IMR-90 (cell line): Measurements from ENCODE around the gene SEPTIN10. TPM values are rescaled to one million over a fixed set of nuclear protein-coding genes. Genes with fewer than 3 reads are reported as not detected.

Source experiments
- ATAC-seq: fragments of 200-7000 bp; cut with Tn5 transposase; 2 replicates; pipeline ENCODE4 v1.9.1; 2020; ENCODE audit warnings: low read depth, mild to moderate bottlenecking, moderate library complexity
- BruUV-seq: library from RNA; stranded (reverse); fragments of 400-500 nt; replicated peaks from 2 replicates; lab custom pipeline; 2021; lab: Mats Ljungman, UMichigan
- CTCF ChIA-PET: fragments of 300-600 bp; formaldehyde crosslinking; extraction: SDS; loops from one replicate; lab custom pipeline; 2021; ENCODE audit warnings: antibody characterized with exemption; lab: Yijun Ruan, JAX
- POLR2A ChIA-PET: fragments of 300-600 bp; sonication (Branson Sonifier 250); formaldehyde crosslinking; loops from one replicate; lab custom pipeline; 2022; ENCODE audit warnings: antibody characterized with exemption; ENCODE audit not compliant: unreplicated experiment; lab: Charles Lee
- DNase-seq: peaks from one replicate; pipeline ENCODE4 v3.0.0; 2013
- H2AFZ ChIP-seq: replicated peaks from 2 replicates; pipeline ENCODE3; 2013; ENCODE audit warnings: low read length, mild to moderate bottlenecking; ENCODE audit not compliant: poor library complexity
- H2AK5ac ChIP-seq: 2 replicates; pipeline ENCODE4 v1.6.1; 2013; ENCODE audit warnings: low read depth, low read length, inconsistent platforms
- H2AK9ac ChIP-seq: replicated peaks from 2 replicates; pipeline ENCODE3; 2013; ENCODE audit warnings: mild to moderate bottlenecking, low read depth, low read length, moderate library complexity; ENCODE audit not compliant: poor library complexity
- H2BK120ac ChIP-seq: 2 replicates; pipeline ENCODE4 v1.6.1; 2013; ENCODE audit warnings: low read depth, low read length, inconsistent platforms
- H2BK15ac ChIP-seq: 3 replicates; pipeline ENCODE4 v1.6.1; 2013; ENCODE audit warnings: low read depth, low read length, inconsistent platforms
- H2BK20ac ChIP-seq: 2 replicates; pipeline ENCODE4 v1.6.1; 2013; ENCODE audit warnings: low read depth, mild to moderate bottlenecking, inconsistent platforms, low read length, moderate library complexity
- H2BK5ac ChIP-seq: 2 replicates; pipeline ENCODE4 v1.6.1; 2013; ENCODE audit warnings: mild to moderate bottlenecking, low read depth, low read length, inconsistent platforms; ENCODE audit not compliant: poor library complexity, severe bottlenecking
- H3K14ac ChIP-seq: replicated peaks from 2 replicates; pipeline ENCODE4 v1.6.1; 2013; ENCODE audit warnings: low read depth, low read length, inconsistent platforms
- H3K18ac ChIP-seq: 2 replicates; pipeline ENCODE4 v1.6.1; 2013; ENCODE audit warnings: low read depth, low read length, control low read depth
- H3K23ac ChIP-seq: 2 replicates; pipeline ENCODE4 v1.6.1; 2013; ENCODE audit warnings: low read depth, low read length, inconsistent platforms
- H3K27ac ChIP-seq: 2 replicates; pipeline ENCODE4 v1.5.1; 2013; ENCODE audit warnings: mild to moderate bottlenecking, control low read depth, low read length; ENCODE audit not compliant: insufficient read depth
- H3K27me3 ChIP-seq: 2 replicates; pipeline ENCODE4 v1.6.1; 2013; ENCODE audit warnings: low read length; ENCODE audit not compliant: control insufficient read depth, insufficient read depth
- H3K36me3 ChIP-seq: 2 replicates; pipeline ENCODE4 v1.6.1; 2013; ENCODE audit warnings: low read length, mixed read lengths; ENCODE audit not compliant: control insufficient read depth, insufficient read depth
- H3K4ac ChIP-seq: 2 replicates; pipeline ENCODE4 v1.6.1; 2013; ENCODE audit warnings: low read depth, low read length, inconsistent platforms
- H3K4me1 ChIP-seq: 2 replicates; pipeline ENCODE4 v1.6.1; 2013; ENCODE audit warnings: low read length, mixed read lengths; ENCODE audit not compliant: control insufficient read depth, insufficient read depth
- H3K4me2 ChIP-seq: 2 replicates; pipeline ENCODE4 v1.6.1; 2013; ENCODE audit warnings: low read depth, mild to moderate bottlenecking, control low read depth, low read length, moderate library complexity
- H3K4me3 ChIP-seq: 2 replicates; pipeline ENCODE4 v1.5.1; 2013; ENCODE audit warnings: low read depth, mild to moderate bottlenecking, control low read depth, low read length, moderate library complexity; ENCODE audit not compliant: insufficient read depth
- H3K56ac ChIP-seq: 2 replicates; pipeline ENCODE4 v1.6.1; 2013; ENCODE audit warnings: low read length, inconsistent platforms; ENCODE audit not compliant: insufficient read depth; ENCODE audit errors: extremely low read depth
- H3K79me1 ChIP-seq, 2 experiments: 2 replicates each; pipeline ENCODE4 v1.6.1; 2013; ENCODE audit warnings: low read length in 2 of 2, inconsistent platforms in 1 of 2, low read depth in 1 of 2
- H3K9ac ChIP-seq: 2 replicates; pipeline ENCODE4 v1.6.1; 2013; ENCODE audit warnings: low read depth, low read length, control low read depth
- H3K9me1 ChIP-seq: 2 replicates; pipeline ENCODE4 v1.6.1; 2013; ENCODE audit warnings: low read length, inconsistent platforms; ENCODE audit not compliant: insufficient read depth
- H3K9me3 ChIP-seq: 2 replicates; pipeline ENCODE4 v1.6.1; 2013; ENCODE audit warnings: low read length; ENCODE audit not compliant: control insufficient read depth, insufficient read depth
- H4K20me1 ChIP-seq: 2 replicates; pipeline ENCODE4 v1.6.1; 2013; ENCODE audit warnings: low read length, inconsistent platforms; ENCODE audit not compliant: insufficient read depth
- H4K5ac ChIP-seq: 2 replicates; pipeline ENCODE4 v1.6.1; 2013; ENCODE audit warnings: mild to moderate bottlenecking, low read depth, low read length, control low read depth
- H4K8ac ChIP-seq, 2 experiments: 2 replicates each; pipeline ENCODE4 v1.6.1; 2013; ENCODE audit warnings: low read depth in 2 of 2, low read length in 2 of 2, control low read depth in 1 of 2, inconsistent platforms in 1 of 2
- H4K91ac ChIP-seq: 2 replicates; pipeline ENCODE4 v1.6.1; 2013; ENCODE audit warnings: low read depth, low read length, inconsistent platforms; ENCODE audit not compliant: insufficient read depth
- BHLHE40 ChIP-seq: fragments of 150-350 bp; IDR thresholded peaks from 2 replicates; pipeline ENCODE4 v1.6.1; 2016; ENCODE audit warnings: mild to moderate bottlenecking, low read depth, low read length
- CEBPB ChIP-seq: IDR thresholded peaks from 2 replicates; pipeline ENCODE4 v1.6.1; 2012; ENCODE audit warnings: low read depth, low read length, improper control_type of control experiment
- CHD1 ChIP-seq: IDR thresholded peaks from 2 replicates; pipeline ENCODE4 v1.6.1; 2012; ENCODE audit warnings: low read depth, low read length, improper control_type of control experiment
- CTCF ChIP-seq: conservative IDR thresholded peaks from 2 replicates; pipeline ENCODE4 v1.5.1; 2012; ENCODE audit warnings: mild to moderate bottlenecking, low read depth, low read length, improper control_type of control experiment
- ELK1 ChIP-seq: fragments of 150-350 bp; IDR thresholded peaks from 2 replicates; pipeline ENCODE4 v1.6.1; 2016; ENCODE audit warnings: low read depth, mild to moderate bottlenecking, low read length, moderate library complexity, borderline replicate concordance
- FOS ChIP-seq: fragments of 150-350 bp; IDR thresholded peaks from 2 replicates; pipeline ENCODE4 v1.6.1; 2016; ENCODE audit warnings: low read depth, low read length
- MAFK ChIP-seq: IDR thresholded peaks from 2 replicates; pipeline ENCODE4 v1.6.1; 2012; ENCODE audit warnings: low read depth, low read length, improper control_type of control experiment
- MAZ ChIP-seq: IDR thresholded peaks from 2 replicates; pipeline ENCODE4 v1.6.1; 2012; ENCODE audit warnings: low read depth, mild to moderate bottlenecking, low read length, improper control_type of control experiment, moderate library complexity, borderline replicate concordance
- MXI1 ChIP-seq: IDR thresholded peaks from 2 replicates; pipeline ENCODE4 v1.6.1; 2012; ENCODE audit warnings: low read depth, mild to moderate bottlenecking, low read length, moderate library complexity, borderline replicate concordance
- NFE2L2 ChIP-seq: fragments of 150-350 bp; IDR thresholded peaks from 2 replicates; pipeline ENCODE4 v1.6.1; 2016; ENCODE audit warnings: low read depth, mild to moderate bottlenecking, low read length
- POLR2A ChIP-seq: IDR thresholded peaks from 2 replicates; pipeline ENCODE4 v1.6.1; 2012; ENCODE audit warnings: mild to moderate bottlenecking, low read depth, low read length
- RAD21 ChIP-seq: IDR thresholded peaks from 2 replicates; pipeline ENCODE4 v1.6.1; 2012; ENCODE audit warnings: low read length, improper control_type of control experiment
- RCOR1 ChIP-seq: IDR thresholded peaks from 2 replicates; pipeline ENCODE4 v1.6.1; 2012; ENCODE audit warnings: mild to moderate bottlenecking, low read length, improper control_type of control experiment; ENCODE audit not compliant: insufficient replicate concordance
- RFX5 ChIP-seq: IDR thresholded peaks from 2 replicates; pipeline ENCODE4 v1.8.0; 2012; ENCODE audit warnings: low read depth, mild to moderate bottlenecking, low read length, moderate library complexity
- SMC3 ChIP-seq: fragments of 150-350 bp; IDR thresholded peaks from 2 replicates; pipeline ENCODE4 v1.6.1; 2016; ENCODE audit warnings: low read depth, mild to moderate bottlenecking, antibody characterized with exemption, low read length, moderate library complexity
- USF2 ChIP-seq: fragments of 150-350 bp; IDR thresholded peaks from 2 replicates; pipeline ENCODE4 v1.6.1; 2017; ENCODE audit warnings: mild to moderate bottlenecking, antibody characterized with exemption, low read length, low read depth
- WGBS, 2 experiments: methylation state at CpG; one replicate each; pipeline versions ENCODE4 v1.1.5 to v1.1.7; 2013; ENCODE audit warnings: missing lambda C conversion rate in 2 of 2; ENCODE audit not compliant: insufficient read length in 1 of 2; ENCODE audit errors: extremely low coverage in 2 of 2; 5-methylcytosine and 5-hydroxymethylcytosine counted together
- dilution Hi-C: fragments of 300-500 bp; cut with HindIII; formaldehyde crosslinking; loops from one replicate; pipeline ENCODE4 v1.14.3; 2018; ENCODE audit warnings: low sequenced_read_pairs; ENCODE audit not compliant: unreplicated experiment
- in situ Hi-C: fragments of 300-500 bp; cut with MboI; formaldehyde crosslinking; loops from 3 replicates; pipeline ENCODE4 v1.14.3; 2019; ENCODE audit warnings: low sequenced_read_pairs, inconsistent platforms, mixed read lengths
- intact Hi-C: fragments of 100-400 bp; cut with micrococcal nuclease; formaldehyde crosslinking; loops from 2 replicates; pipeline ENCODE4 v1.10.0; 2022
- polyA plus RNA-seq, 3 experiments: library from polyadenylated mRNA; depleted of rRNA; stranded (reverse); fragments of >200 nt; gene quantifications; 2 replicates each; pipeline ENCODE4 v1.2.3, GENCODE V29; 2012; ENCODE audit warnings: low replicate concordance in 1 of 3
- total RNA-seq: library from RNA; depleted of rRNA; stranded (reverse); fragments of >200 nt; gene quantifications from 2 replicates; pipeline ENCODE4 v1.2.3, GENCODE V29; 2012

Gene SEPTIN10
- total and polyA plus RNA-seq, 2 of the 4 experiments (the other 2 are of a cell fraction) = 55.4 to 82.6 TPM

- H3K56ac ChIP-seq = no peak overlapping the region
- H4K5ac ChIP-seq = no peak overlapping the region
- no peaks in the 10 kb centered on the region for H3K9me3 ChIP-seq
- no peak overlapping the region for H2BK20ac ChIP-seq
- ATAC-seq (no peak), DNase-seq (no peak)
- no peak overlapping the region for H2BK15ac ChIP-seq
- no peak overlapping the region for H3K4me2 ChIP-seq
- peaks cover 14 to 40% of the 10 kb centered on the region in 2 experiments for H3K79me1 ChIP-seq
- intact Hi-C loops = loop anchor here (5.0 kb wide), 1 partner anchor 48 kb away; the partner anchor contains the start of genes SEPTIN10 and SOWAHC
- H3K4me3 ChIP-seq = no peak overlapping the region
- H2BK5ac ChIP-seq = no peak overlapping the region
- H2AK5ac ChIP-seq = no peak overlapping the region
- no peak overlapping the region for H4K8ac ChIP-seq
- no peaks in the 10 kb centered on the region for H4K20me1 ChIP-seq
- H3K23ac ChIP-seq = no peak overlapping the region
- 100% methylated on average over 2 of the region's 4 CpGs; no CpG with 5 or more reads in 1 of the 2 experiments for WGBS, 2 experiments
- no peak overlapping the region for H2BK120ac ChIP-seq
- TF ChIP-seq BHLHE40 (no peak), MAFK (no peak), CEBPB (no peak), NFE2L2 (no peak), CHD1 (no peak), MAZ (no peak), RCOR1 (no peak), MXI1 (no peak), RFX5 (no peak), USF2 (no peak), ELK1 (no peak), SMC3 (no peak), POLR2A (no peak), FOS (no peak), RAD21 (no peak), CTCF (no peak)
- H3K14ac ChIP-seq = no peak overlapping the region
- no peak overlapping the region for H2AFZ ChIP-seq
- no peak overlapping the region for H2AK9ac ChIP-seq
- no peak overlapping the region for H3K9ac ChIP-seq
- peaks cover 22% of the 10 kb centered on the region for H3K36me3 ChIP-seq
- no peak overlapping the region for H3K27ac ChIP-seq
- in situ Hi-C loops = loop anchor here (10.0 kb wide), 1 partner anchor 151 kb away; no protein-coding TSS in a partner anchor
- BruUV-seq = no TSS peak
- no peak overlapping the region for H3K18ac ChIP-seq
- H3K4me1 ChIP-seq = peaks cover 6% of the 10 kb centered on the region
- H3K9me1 ChIP-seq = peaks cover 19% of the 10 kb centered on the region
- no peak overlapping the region for H4K91ac ChIP-seq
- no peaks in the 10 kb centered on the region for H3K27me3 ChIP-seq
- dilution Hi-C loops = no loop called here
- H3K4ac ChIP-seq = no peak overlapping the region
- ChIA-PET CTCF (interaction anchor here (1.1 to 1.8 kb wide), 2 partner anchors 9 to 18 kb away, joined by 4 to 5 read pairs; no protein-coding TSS in a partner anchor), POLR2A (no interaction called here)
Observed at GRCh38 chr2:109563980-109564550, 49.7 kb downstream of the SEPTIN10 start.
